T-helper 2 cell treated with Interferon-gamma antibody and Interleukin-4, amounts not matched to agents 100 ng/mL and 5 ng/mL, for 36 hours (primary cell): ENCODE results near the gene RIC1. TPM values are rescaled to one million over a fixed set of nuclear protein-coding genes. Genes with fewer than 3 reads are reported as not detected.
"Not testable (repeated sequence)": the region's sequence is repeated elsewhere in the genome, so short reads cannot be mapped to it uniquely, and the experiment has no call there.

Experiments
- intact Hi-C: fragments of 100-400 bp; cut with micrococcal nuclease; formaldehyde crosslinking; loops from one replicate; pipeline ENCODE4 v1.15.1; 2023
- total RNA-seq: library from RNA; stranded (reverse); gene quantifications from 2 replicates; pipeline ENCODE4 v1.2.3, GENCODE V29; 2022

The RIC1 gene
- total RNA-seq, 1 donor from 2014 or later: 20.4 TPM

DNA sequence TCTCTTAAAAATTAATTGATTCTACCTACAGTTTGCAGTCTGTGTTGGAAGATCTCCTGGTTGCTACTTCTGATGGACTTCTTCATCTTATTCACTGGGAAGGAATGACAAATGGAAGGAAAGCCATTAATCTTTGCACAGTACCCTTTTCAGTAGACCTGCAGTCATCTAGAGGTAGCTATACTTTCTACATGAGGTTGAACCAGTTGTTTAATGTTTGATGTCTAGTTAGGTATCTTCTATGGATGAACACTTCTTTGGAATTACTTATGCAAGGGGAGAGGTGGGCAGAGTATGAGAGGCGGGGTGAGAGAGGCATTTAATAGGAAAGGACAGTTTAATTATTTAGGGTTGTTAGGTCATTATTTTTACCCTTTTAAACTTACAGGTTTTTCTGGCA lies 91.2 kb downstream of the RIC1 start:
- intact Hi-C loops: no loop called here

GRCh38 chr9:5721279-5722087 lies 92.6 kb downstream of the RIC1 start:
- intact Hi-C loops: no loop called here

GRCh38 chr9:5722679-5723078 lies 93.8 kb downstream of the RIC1 start:
- intact Hi-C loops: not testable (repeated sequence)

GRCh38 chr9:5735072-5735471 lies 106.2 kb downstream of the RIC1 start:
- intact Hi-C loops: no loop called here

- intact Hi-C loops: no loop called here
These were observed 107.8 kb downstream of the RIC1 start for GRCh38 chr9:5736563-5737346.

- intact Hi-C loops: no loop called here
These were observed 114.2 kb downstream of the RIC1 start for GRCh38 chr9:5743109-5743508.

DNA sequence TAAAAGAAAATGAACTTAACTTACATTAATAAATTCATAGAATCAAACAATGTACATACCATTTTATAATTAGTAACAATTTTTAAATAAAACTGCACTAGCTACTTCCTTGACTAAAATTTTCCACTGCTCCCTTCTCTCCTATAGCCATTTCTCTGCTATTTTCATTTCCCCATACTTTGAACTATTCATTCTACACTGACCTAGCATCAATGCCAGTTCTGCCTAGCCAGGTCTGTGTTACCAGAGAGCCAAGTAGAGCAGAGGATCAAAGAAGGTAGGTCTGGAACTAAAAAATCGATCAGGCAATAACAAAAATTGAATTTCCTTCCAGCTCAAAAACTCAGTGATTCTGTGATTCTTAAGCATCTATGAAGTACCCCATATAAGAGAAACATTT lies 119.5 kb downstream of the RIC1 start:
- intact Hi-C loops: no loop called here

DNA sequence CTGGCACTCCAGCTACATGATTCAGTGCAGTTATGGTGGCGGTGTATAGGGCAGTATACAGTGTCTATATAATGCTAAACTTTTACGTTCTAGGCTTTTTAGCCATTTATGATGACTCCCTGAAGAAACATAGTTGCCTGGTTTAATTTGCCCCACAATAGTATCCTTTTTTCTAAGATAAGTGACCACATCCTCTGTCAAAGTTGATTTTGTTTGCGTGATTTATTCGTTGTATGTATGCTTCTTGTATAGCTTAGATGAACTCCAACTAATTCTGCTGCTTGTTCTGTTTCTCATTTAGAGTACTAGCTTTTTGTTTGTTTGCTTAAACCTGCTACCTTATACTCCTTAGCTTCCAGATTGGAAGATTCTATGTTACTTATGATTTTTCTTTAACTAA lies 120.4 kb downstream of the RIC1 start:
- intact Hi-C loops: no loop called here

DNA sequence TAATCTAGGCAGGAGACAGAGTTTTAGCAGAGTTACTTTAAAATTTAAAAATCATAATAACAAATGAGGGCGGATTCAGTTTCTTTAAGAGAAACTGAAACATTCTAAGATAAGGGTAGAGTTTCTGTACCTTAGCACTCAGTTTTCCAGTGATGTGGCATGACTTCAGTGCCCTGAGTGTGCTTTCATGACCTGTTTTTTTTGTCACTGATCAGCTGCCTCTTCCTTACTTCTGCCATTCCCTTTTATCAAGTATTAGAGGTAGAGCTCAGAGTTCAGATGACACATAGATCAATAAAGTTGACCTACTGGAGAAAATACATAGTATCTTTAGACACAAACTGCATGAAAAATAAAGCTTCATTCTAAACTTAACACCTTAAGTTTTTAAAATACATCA lies 121.7 kb downstream of the RIC1 start:
- intact Hi-C loops: no loop called here

- intact Hi-C loops: no loop called here
These were observed 127.7 kb downstream of the RIC1 start for GRCh38 chr9:5756633-5757032.

DNA sequence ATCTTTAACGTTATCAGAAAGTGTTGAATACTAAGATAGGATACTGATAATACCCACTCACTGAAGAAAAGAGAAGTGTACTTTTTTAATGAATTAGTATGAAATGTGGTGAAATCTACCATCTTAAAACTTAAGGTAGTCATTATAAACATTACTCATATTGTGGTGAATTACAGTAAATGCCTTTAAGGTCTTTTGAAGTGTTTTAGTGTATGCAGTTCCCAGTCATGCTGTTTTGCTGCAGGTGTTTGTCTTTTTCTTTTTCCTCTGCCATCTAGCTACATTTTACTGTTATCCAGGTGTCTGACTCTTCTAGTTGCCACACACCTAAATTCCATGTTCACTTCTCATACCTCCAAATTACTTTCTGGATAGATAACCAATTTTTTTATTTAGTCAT lies 131.4 kb downstream of the RIC1 start:
- intact Hi-C loops: loop anchor here (5.0 kb wide), 1 partner anchor 133 kb away; the partner anchor contains the start of gene RIC1

GRCh38 chr9:5762421-5762820 lies 133.5 kb downstream of the RIC1 start:
- intact Hi-C loops: loop anchor here (5.0 kb wide), 1 partner anchor 135 kb away; the partner anchor contains the start of gene RIC1

GRCh38 chr9:5764130-5764868 lies 135.4 kb downstream of the RIC1 start:
- intact Hi-C loops: loop anchor here (5.0 kb wide), 1 partner anchor 137 kb away; the partner anchor contains the start of gene RIC1

DNA sequence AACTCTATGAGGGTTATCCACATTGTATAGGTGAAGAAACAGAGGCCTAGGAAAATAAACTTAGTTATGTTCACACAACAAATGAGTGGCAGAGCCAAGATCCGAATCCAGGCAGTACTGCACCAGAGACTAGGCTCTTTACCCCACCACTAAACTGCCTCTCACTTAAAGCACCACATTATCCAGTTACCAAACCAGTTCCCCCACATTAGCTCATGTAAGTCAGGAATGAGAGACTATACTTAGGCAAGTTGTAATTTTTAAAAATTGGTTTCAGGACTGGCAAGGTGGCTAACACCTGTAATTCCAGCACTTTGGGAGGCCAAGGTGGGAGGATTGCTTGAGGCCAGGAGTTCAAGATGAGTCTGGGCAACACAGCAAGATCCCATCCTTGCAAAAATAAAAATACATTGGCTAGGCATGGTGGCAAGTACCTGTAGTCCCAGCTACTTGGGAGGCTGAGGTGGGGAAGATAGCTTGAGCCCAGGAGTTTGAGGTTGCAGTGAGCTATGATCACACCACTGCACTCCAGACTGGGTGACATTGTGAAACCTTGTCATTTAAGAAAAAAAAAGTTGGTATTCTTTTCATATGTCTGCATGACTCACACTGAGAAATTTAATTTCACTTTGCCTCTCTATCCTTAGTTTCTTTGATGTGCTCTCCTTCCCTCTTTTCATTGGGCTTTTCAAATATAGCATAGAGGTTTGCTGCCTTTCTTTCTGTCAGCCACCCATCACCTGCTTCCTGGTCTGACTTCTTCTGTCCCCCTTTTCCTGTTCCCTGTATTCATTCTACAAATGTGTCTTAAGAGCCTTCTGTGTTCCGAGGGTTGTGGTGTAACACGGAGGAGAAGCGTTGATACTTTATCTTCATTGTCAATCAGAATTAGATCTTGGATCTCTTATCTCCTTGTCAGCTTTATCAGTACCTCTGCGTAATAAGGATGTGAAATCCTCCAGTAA lies 139.3 kb downstream of the RIC1 start:
- intact Hi-C loops: no loop called here

DNA sequence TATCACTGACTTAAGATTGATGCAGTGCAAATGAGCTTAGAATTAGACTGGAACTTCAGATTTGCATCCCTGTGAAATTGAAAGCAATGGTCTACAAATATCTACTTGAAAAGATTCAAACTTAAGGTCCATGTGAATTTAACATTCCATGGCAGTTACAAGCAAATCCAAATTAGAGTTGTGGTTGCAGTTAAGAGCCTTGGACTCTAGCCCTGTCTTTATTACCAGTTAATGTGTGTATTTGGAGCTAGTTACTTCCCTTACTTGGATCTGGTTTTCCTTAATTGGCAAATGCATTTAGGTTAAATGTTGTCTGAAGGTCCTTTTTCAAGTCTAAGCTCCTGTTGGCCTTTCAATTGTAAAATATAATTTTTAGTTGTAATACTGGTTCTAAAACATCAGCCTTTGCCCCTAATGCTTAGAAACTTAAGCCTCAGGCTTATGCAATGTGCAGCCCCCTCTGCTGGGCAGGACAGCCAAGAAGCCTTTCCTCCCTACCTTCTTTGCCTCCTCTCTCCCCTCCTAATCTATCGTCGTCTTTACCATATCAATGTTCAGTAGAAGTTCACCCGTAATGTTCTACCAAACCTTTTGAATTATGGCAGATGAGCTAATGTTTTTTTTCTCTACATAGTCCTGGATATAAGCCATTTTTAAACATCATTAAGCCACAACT lies 144.6 kb downstream of the RIC1 start:
- intact Hi-C loops: no loop called here

- intact Hi-C loops: no loop called here
These were observed 149.9 kb downstream of the RIC1 start for GRCh38 chr9:5778805-5779204.

GRCh38 chr9:5779705-5780218 lies 150.9 kb downstream of the RIC1 start:
- intact Hi-C loops: not testable (repeated sequence)

DNA sequence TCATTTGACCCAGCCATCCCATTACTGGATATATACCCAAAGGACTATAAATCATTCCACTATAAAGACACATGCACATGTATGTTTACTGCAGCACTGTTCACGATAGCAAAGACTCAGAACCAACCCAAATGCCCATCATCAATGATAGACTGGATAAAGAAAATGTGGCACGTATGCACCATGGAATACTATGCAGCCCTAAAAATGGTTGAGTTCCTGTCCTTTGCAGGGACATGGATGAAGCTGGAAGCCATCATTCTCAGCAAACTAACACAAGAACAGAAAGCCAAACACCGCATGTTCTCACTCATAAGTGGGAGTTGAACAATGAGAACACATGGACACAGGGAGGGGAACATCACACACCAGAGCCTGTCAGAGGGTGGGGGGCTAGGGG lies 154.5 kb downstream of the RIC1 start:
- intact Hi-C loops: not testable (repeated sequence)

GRCh38 chr9:5783982-5784381 lies 155.1 kb downstream of the RIC1 start:
- intact Hi-C loops: no loop called here
